Measurements from ENCODE around the gene TMEM263. TPM values are rescaled to one million over a fixed set of nuclear protein-coding genes. Genes with fewer than 3 reads are reported as not detected.

The TMEM263 gene
- total and polyA plus RNA-seq, 8 donors = 42.7 to 94.8 (median 80.2) TPM

GRCh38 chr12:106924268-106924861 is 31.3 kb upstream of the TMEM263 start:
- TF ChIP-seq CTCF (IDR thresholded peaks at IDR 0.05) = no peak
- no peaks in the 10 kb centered on the region for H3K9me3 ChIP-seq
- no peak overlapping the region for H3K27ac ChIP-seq
- H3K36me3 ChIP-seq = no peaks in the 10 kb centered on the region
- intact Hi-C loops (cut with DNase I) = no loop called here
- peaks cover 6 to 96% of the 10 kb centered on the region in 2 donors for H3K27me3 ChIP-seq
- DNase-seq (no peak), ATAC-seq (no peak)
- no peak overlapping the region for H3K4me3 ChIP-seq
- H3K4me1 ChIP-seq = no peaks in the 10 kb centered on the region

- TF ChIP-seq CTCF (IDR thresholded peaks at IDR 0.05) = no peak
- no peak for DNase-seq
- Histone ChIP-seq H3K27me3 (peaks cover 4 to 98% of the 10 kb centered on the region in 2 donors), H3K4me3 (no peak overlapping the region), H3K27ac (no peak overlapping the region), H3K4me1 (no peaks in the 10 kb centered on the region), H3K9me3 (no peaks in the 10 kb centered on the region), H3K36me3 (no peaks in the 10 kb centered on the region)
- no peak for ATAC-seq
- intact Hi-C loops (cut with DNase I) = no loop called here
Observed at GRCh38 chr12:106926657-106927056, 29.1 kb upstream of the TMEM263 start.

GRCh38 chr12:106934277-106934676 is 21.4 kb upstream of the TMEM263 start:
- H3K9me3 ChIP-seq = no peaks in the 10 kb centered on the region
- no peak for TF ChIP-seq CTCF (IDR thresholded peaks at IDR 0.05)
- H3K4me3 ChIP-seq = no peak overlapping the region
- H3K36me3 ChIP-seq = no peaks in the 10 kb centered on the region
- intact Hi-C loops (cut with DNase I) = no loop called here
- no peaks in the 10 kb centered on the region for H3K4me1 ChIP-seq
- H3K27ac ChIP-seq = no peak overlapping the region
- DNase-seq = no peak
- no peak for ATAC-seq
- peaks cover 0 to 61% of the 10 kb centered on the region in 2 donors for H3K27me3 ChIP-seq

GRCh38 chr12:106941481-106942156 is 14.1 kb upstream of the TMEM263 start:
- ATAC-seq (no peak), DNase-seq (no peak)
- no peaks in the 10 kb centered on the region for H3K36me3 ChIP-seq
- intact Hi-C loops (cut with DNase I) = no loop called here
- no peaks in the 10 kb centered on the region for H3K4me1 ChIP-seq
- H3K27ac ChIP-seq = no peak overlapping the region
- H3K27me3 ChIP-seq = peaks cover 0 to 31% of the 10 kb centered on the region in 2 donors
- no peak overlapping the region for H3K4me3 ChIP-seq
- no peak for TF ChIP-seq CTCF (IDR thresholded peaks at IDR 0.05)
- no peaks in the 10 kb centered on the region for H3K9me3 ChIP-seq

GRCh38 chr12:106942775-106943174 is 12.9 kb upstream of the TMEM263 start:
- no peaks in the 10 kb centered on the region for H3K36me3 ChIP-seq
- intact Hi-C loops (cut with DNase I) = no loop called here
- no peak for ATAC-seq
- no peak overlapping the region for H3K27ac ChIP-seq
- peaks cover 0 to 3% of the 10 kb centered on the region in 2 donors for H3K9me3 ChIP-seq
- DNase-seq = no peak
- no peaks in the 10 kb centered on the region for H3K4me1 ChIP-seq
- peaks cover 0 to 32% of the 10 kb centered on the region in 2 donors for H3K27me3 ChIP-seq
- no peak for TF ChIP-seq CTCF (IDR thresholded peaks at IDR 0.05)
- H3K4me3 ChIP-seq = no peak overlapping the region

All from left lung (tissue), 10 donors.